GM18507 (cell line): ENCODE results near the gene CERT1.
"Not testable (repeated sequence)": the region's sequence is repeated elsewhere in the genome, so short reads cannot be mapped to it uniquely, and the experiment has no call there.

Experiments used
- DNase-seq: peaks from one replicate; pipeline ENCODE4 v3.0.0; 2011; ENCODE audit warnings: low read depth; ENCODE audit not compliant: insufficient read length; ENCODE audit errors: extremely low spot score
- FAIRE-seq: peaks from 2 replicates; lab custom pipeline; 2011; peaks lifted over from hg19 to GRCh38; lab: Jason Lieb, UNC

Gene CERT1

GRCh38 chr5:75511435-75512382 is at the start of gene CERT1, which contains the start of gene POLK:
CERT1 (minus strand) TSS chr5:75511629; CDS start chr5:75511207, 422 bp downstream.
POLK (plus strand) TSS chr5:75511891.
- DNase-seq (peak; percentile 88), FAIRE-seq (peak; percentile 100)

DNA sequence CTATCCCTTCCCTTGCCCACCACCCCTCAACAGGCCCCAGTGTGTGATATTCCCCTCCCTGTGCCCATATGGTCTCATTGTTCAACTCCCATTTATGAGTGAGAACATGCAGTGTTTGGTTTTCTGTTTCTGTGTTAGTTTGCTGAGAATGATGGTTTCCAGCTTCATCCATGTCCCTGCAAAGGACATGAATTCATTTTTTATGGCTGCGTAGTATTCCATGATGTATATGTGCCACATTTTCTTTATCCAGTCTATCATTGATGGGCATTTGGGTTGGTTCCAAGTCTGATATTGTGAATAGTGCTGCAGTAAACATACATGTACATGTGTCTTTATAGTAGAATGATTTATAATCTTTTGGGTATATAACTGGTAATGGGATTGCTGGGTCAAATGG is 49.2 kb upstream of the CERT1 start:
- not testable (repeated sequence) for DNase-seq, FAIRE-seq

- FAIRE-seq (no peak), DNase-seq (no peak)
Observed at GRCh38 chr5:75558981-75559632, 47.7 kb upstream of the CERT1 start.

DNA sequence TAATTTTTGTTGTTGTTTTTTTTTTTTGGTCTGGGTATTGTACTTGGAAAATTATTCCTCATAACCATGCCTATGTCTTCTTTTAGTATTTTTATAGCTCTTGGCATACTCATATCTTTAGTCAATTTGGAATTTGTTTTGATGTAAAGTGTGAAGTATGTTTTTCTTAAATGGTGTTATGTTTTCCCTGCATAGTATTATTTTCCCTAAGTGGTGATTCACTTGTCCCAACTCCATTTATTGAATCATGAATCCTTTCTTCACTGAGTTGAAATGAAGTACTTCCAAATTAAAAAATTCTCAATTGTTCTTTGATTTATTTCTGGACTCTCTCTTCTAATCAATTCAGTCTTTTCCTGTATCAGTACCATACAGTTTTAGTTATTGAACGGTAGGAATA is 46.8 kb upstream of the CERT1 start:
- DNase-seq (no peak), FAIRE-seq (no peak)

DNA sequence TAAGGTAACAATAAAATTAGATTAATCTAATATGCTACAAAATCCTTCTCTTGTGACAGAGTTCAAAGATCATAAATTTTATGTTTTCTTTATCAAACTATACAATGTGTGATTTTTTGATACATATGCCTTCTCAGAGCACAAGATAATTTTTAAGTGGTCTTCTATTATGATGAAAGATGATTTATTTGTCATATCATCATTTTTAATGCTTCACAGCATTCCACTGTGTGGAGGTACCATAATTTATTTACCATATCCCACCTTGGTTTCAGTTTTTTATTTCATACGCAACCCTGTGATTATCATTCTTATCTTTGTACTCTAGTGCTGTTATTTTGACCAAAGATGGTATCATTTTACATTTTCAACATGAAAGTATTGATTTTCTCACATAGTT is 41.9 kb upstream of the CERT1 start:
- FAIRE-seq: no peak
- DNase-seq: no peak

GRCh38 chr5:75552764-75553163 is 41.3 kb upstream of the CERT1 start:
- FAIRE-seq: peak; percentile 56

DNA sequence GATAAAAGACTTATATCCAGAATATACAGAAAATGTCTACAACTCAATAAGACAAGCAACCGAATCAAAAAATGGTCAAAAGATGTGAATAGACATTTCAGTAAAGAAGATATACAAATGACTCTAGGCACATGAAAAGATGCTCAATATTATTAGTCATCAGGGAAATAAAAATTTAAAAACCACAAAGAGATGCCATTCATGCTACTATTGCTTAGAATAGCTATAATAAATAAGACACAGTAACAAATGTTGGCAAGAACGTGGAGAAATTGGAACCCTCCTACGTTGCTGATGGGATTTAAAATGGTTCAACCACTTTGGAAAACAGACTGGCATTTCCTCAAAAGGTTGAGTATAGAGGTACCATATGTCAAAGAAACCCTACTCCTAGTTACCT is 40.0 kb upstream of the CERT1 start:
- FAIRE-seq (no peak), DNase-seq (no peak)

More at GRCh38 chr5:75552764-75553163, 41.3 kb upstream of the CERT1 start:
- DNase-seq: no peak

- no peak for DNase-seq
- no peak for FAIRE-seq
Observed at GRCh38 chr5:75550597-75550996, 39.2 kb upstream of the CERT1 start.

DNA sequence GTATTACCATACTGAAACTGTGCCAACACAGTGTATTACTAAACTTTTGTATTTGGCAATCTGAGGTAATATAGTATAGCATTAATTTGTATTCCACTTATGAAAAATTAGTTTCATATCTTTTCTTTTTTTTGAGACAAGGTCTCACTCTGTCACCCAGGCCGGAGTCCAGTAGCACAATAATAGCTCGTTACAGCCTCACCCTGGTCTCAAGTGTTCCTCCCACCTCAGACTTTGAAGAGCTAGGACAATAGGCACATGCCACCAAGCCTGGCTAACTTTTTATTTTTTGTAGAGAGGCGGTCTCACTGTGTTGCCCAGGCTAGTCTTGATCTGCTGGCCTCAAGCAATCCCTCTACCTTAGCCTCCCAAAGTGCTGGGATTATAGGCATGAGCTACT is 36.4 kb upstream of the CERT1 start:
- no peak for FAIRE-seq
- no peak for DNase-seq

GRCh38 chr5:75546830-75547229 is 35.4 kb upstream of the CERT1 start:
- no peak for FAIRE-seq

DNA sequence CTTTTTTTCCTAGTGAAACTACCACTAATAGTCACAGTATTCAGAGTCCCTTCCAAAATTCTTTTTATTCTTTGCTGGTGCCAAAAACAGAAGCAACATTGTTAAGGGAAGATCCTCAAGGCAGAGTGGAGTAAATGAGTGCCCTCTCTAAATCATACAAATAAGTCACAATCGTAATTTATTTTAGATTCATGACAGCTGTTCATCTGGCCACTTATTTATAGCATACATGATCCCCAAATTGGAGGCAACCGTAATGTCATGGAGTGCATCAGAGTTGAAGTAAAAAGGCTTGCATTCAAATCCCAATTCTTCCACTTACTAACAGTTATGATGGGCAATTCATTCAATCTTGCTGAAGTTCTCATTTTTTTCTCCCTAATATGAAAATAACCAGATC is 33.7 kb upstream of the CERT1 start:
- FAIRE-seq (no peak), DNase-seq (no peak)

More at GRCh38 chr5:75546830-75547229, 35.4 kb upstream of the CERT1 start:
- no peak for DNase-seq

DNA sequence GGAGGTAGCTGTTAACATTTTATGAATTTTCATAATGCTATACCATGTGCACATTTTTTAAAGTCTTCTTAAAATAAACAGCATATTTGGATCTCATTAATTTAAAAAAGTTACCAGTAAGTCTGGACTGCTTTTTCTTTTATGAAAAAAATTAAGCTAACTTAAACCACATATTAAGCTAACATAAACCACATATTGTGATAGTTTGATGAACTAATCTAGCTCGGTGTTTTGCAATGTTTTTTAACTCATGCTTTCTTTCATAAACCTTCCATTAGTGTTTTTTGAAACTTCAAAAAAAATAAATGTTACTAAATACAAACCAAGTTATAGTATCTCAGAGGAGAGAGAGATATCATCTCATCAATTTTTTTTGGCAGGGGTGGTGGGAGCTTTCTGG is 26.8 kb upstream of the CERT1 start:
- FAIRE-seq (no peak), DNase-seq (no peak)

DNA sequence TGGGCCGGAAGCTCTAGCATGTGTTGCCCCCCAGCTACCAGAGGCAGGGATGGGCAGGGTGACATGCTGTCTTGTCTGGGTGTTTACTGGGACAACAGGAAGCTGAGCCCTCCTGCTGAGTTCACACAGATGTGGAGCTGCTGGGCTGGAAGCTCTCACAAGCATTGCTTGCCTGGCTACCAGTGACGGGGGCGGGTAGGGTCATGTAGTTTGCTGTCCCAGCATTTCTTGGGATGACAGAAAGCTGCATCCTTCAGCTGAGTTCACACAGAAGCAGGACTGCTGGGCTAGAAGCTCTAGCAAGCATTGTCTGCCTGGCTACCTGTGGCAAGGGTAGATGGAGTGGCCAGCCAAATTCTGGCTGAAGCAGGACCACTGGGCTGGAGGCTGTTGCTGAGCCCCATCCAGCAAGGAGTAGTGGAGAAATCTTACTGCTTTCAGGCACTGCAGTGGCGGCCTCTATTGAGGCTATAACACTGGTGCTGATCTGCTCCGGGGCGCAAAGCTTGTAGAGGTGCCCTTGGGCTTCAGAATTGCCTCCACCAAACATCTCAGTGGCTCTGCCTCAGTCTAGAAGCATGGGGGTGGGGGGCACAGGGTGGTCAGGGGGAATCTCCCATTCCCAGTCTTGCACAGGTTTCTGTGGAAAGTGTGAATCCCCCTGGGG is 25.4 kb upstream of the CERT1 start:
- no peak for DNase-seq
- no peak for FAIRE-seq

- no peak for DNase-seq
- peak; percentile 18 for FAIRE-seq
Observed at GRCh38 chr5:75536147-75536546, 24.7 kb upstream of the CERT1 start.

- FAIRE-seq (no peak), DNase-seq (no peak)
Observed at GRCh38 chr5:75534734-75535133, 23.3 kb upstream of the CERT1 start.

- DNase-seq, FAIRE-seq: not testable (repeated sequence)
Observed at GRCh38 chr5:75533716-75534115, 22.3 kb upstream of the CERT1 start.

- FAIRE-seq: no peak
- no peak for DNase-seq
Observed at GRCh38 chr5:75532190-75532589, 20.8 kb upstream of the CERT1 start.

DNA sequence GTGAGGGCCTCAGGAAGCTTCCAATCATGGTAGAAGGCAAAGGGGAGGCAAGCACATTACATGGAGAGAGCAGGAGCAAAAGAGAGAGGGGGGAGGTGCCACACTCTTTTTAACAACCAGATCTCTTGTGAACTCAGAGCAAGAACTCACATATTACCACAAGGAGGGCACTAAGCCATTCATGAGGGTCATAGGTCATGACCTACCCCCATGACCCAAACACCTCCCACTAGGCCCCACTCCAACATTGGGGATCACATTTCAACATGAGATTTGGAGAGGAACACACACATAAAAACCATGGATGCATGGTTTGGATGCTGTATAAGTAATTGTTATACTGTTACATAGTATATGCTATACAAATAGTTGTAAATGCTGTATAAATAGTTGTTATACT is 17.8 kb upstream of the CERT1 start:
- DNase-seq (no peak), FAIRE-seq (no peak)

- FAIRE-seq (peak; percentile 39), DNase-seq (no peak)
Observed at GRCh38 chr5:75526070-75526469, 14.6 kb upstream of the CERT1 start.

- no peak for DNase-seq
- FAIRE-seq: no peak
Observed at GRCh38 chr5:75525344-75525743, 13.9 kb upstream of the CERT1 start.
